HuH-7 (cell line): ENCODE measurements around the gene SORD.

Experiments
- DNase-seq: peaks from one replicate; pipeline ENCODE4 v3.0.0; 2011; ENCODE audit warnings: low spot score

SORD gene

GRCh38 chr15:45116482-45117307 lies 93.7 kb downstream of the SORD start:
- DNase-seq, result no peak

- DNase-seq, result no peak
Observed at GRCh38 chr15:45117308-45118130, 94.5 kb downstream of the SORD start.

- peak; percentile 98 for DNase-seq
Observed at GRCh38 chr15:45118131-45118588, 95.2 kb downstream of the SORD start.

- DNase-seq, result no peak
Observed at GRCh38 chr15:45118996-45119395, 96.0 kb downstream of the SORD start.

GRCh38 chr15:45120081-45120972 lies 97.3 kb downstream of the SORD start:
- DNase-seq, result no peak

- DNase-seq, result no peak
Observed at GRCh38 chr15:45121020-45121419, 98.0 kb downstream of the SORD start.

GRCh38 chr15:45121706-45122417 lies 98.9 kb downstream of the SORD start:
- DNase-seq, result no peak

GRCh38 chr15:45122719-45123118 lies 99.7 kb downstream of the SORD start:
- DNase-seq, result no peak

- DNase-seq, result no peak
Observed at GRCh38 chr15:45123397-45123796, 100.4 kb downstream of the SORD start.

- peak; percentile 62 for DNase-seq
Observed at GRCh38 chr15:45126535-45127158, 103.7 kb downstream of the SORD start.
